HG02943 (cell line): ENCODE measurements around the gene ENPP5.

Source experiments
- ATAC-seq: cut with Tn5 transposase; IDR thresholded peaks from one replicate; pipeline ENCODE4 v1.9.1; 2021; ENCODE audit warnings: mild to moderate bottlenecking, low read depth, moderate library complexity; ENCODE audit not compliant: unreplicated experiment

ENPP5 gene

GRCh38 chr6:46115634-46116033 lies 55.1 kb downstream of the ENPP5 start:
- no peak for ATAC-seq

GRCh38 chr6:46113370-46113769 lies 57.4 kb downstream of the ENPP5 start:
- ATAC-seq: no peak
